Left renal pelvis (tissue), 4 donors: ENCODE data around the gene DNAJC15. TPM values are rescaled to one million over a fixed set of nuclear protein-coding genes. Genes with fewer than 3 reads are reported as not detected.

Experiments
- DNase-seq, 4 donors: peaks; one replicate each; pipeline ENCODE4 v3.0.0-alpha.2; 2013; ENCODE audit warnings: low read depth in 4 of 4, low spot score in 3 of 4
- polyA plus RNA-seq, 4 donors: library from polyadenylated mRNA; unstranded; fragments of 120-200 nt; gene quantifications; one replicate each; pipeline ENCODE4 v1.2.1, GENCODE V29; 2013; ENCODE audit not compliant: insufficient read length in 4 of 4

DNAJC15 gene
- polyA plus RNA-seq, 4 donors = 19.4 to 31.1 (median 29.1) TPM

DNA sequence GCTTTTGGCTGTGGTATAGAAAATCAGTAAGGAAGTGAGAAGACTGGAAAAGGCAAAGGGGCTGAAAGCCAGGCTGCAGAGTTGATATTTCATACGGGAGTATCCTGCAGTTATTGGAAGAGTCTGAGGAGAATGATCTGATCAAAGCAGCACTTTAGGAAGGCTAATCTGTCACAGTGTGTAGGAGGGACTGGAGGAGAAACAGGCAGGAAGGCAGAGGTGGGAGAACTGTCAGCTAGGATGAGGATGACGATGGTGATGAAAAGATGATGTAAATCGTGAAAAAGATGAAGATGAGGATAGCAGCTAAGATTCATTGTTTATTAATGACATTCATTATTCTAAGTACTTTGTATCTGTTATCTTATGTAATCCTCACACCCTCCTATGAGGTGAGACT lies 123.0 kb downstream of the DNAJC15 start:
- DNase-seq = no peak

- DNase-seq = no peak
Measured at GRCh38 chr13:43150369-43151207, 127.2 kb downstream of the DNAJC15 start.

DNA sequence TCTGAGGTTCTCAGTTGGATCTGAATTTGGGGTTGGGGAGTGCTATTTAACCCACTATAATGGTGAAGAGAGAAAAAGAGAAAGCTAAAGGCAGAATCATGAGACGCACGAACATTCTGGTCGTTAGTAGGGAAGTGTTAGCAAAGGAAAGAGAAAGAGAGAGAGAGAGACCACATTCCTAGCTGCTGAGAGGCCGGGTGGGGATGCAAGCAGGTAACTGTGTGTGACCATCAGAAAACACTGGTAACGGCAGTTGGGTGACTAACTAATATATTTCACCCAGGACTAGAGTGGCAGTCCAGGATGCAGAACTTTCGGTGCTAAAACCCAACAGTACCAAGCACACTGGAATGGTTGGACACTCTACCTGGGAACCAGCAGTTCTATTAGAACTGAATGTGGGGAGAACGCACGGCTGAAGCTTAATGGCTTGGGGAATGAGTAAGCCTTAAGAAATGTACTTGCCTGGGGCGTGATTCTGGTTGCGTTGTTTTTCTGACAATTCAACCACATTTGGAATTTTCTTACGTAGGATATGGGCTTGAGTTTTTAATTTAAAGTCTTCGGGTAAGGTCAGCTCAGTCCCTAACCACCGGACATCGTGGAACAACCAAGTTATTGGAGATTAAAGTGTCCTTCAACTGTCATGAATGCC lies 130.2 kb downstream of the DNAJC15 start:
- no peak for DNase-seq

- DNase-seq = no peak
Measured at GRCh38 chr13:43154156-43154651, 130.8 kb downstream of the DNAJC15 start.

GRCh38 chr13:43154839-43155238 lies 131.5 kb downstream of the DNAJC15 start:
- DNase-seq = no peak

DNA sequence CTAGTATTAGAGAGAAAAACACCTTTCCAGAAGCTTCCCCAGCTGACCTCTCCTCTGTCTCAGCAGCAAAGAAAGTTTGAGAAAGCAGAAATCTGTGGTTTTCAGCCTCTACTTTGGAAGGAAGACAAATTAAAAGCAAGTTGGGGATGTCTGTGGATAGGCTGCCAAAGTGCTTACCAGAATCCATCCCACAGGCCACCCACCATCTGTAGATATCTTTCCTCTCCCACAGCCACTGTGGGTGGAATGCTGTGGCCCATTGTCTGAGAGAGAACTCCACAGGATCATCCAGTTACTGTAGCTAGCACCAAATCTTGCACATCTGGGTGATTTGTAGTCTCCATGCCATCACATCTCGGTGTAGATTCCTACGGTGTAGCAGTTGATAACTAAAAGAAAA lies 133.5 kb downstream of the DNAJC15 start:
- DNase-seq = no peak

GRCh38 chr13:43157796-43158195 lies 134.4 kb downstream of the DNAJC15 start:
- no peak for DNase-seq

GRCh38 chr13:43158516-43158915 lies 135.1 kb downstream of the DNAJC15 start:
- no peak for DNase-seq

DNA sequence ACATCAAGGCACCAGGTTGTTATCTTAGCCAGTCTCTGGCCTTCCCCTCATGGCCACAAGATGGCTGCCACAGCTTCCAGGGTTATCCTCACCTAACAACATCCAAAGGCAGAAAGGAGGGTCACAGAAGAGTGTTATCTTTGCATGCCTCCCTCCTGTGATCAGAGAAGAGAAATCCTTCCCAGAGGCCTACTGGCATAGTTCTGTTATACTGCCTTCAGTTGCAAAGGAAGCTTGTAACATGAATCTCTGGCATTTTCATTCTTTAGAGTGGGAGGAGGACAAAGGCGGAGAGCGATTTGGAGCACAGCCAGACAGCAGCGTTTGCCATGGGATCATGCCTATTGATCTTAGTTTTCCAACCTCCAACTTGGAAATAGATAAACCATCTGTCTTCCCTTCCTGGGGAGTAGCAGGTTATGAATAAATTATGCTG lies 135.7 kb downstream of the DNAJC15 start:
- peak in 2 of 4 donors; percentile 32 to 33 for DNase-seq

Other genes starting within 250 kb of the DNAJC15 start
- gene FAM216B, start 242.0 kb upstream of the DNAJC15 start, polyA plus RNA-seq = not detected
- 10 to 100 TPM; 11.8 to 13.4 (median 13.0) TPM for gene EPSTI1, start 31.3 kb upstream of the DNAJC15 start, polyA plus RNA-seq